ENCODE measurements around the gene CATSPERD. TPM values are rescaled to one million over a fixed set of nuclear protein-coding genes. Genes with fewer than 3 reads are reported as not detected.

Gene CATSPERD
- total RNA-seq, 1 donor from 2014 or later = not detected

- no peak for TF ChIP-seq CTCF (IDR thresholded peaks at IDR 0.05; ENCODE audit: insufficient read depth, low read length, severe bottlenecking)
- H3K4me3 ChIP-seq (ENCODE audit: low read depth, low read length) = no peak overlapping the region
- DNase-seq (ENCODE audit: low read depth) (no peak), FAIRE-seq (no peak)
- peaks cover 44% of the 10 kb centered on the region for H3K36me3 ChIP-seq (ENCODE audit: control insufficient read depth, insufficient read depth, low read length)
- no peaks in the 10 kb centered on the region for H3K27me3 ChIP-seq (ENCODE audit: control insufficient read depth, insufficient read depth, low read length)
These were observed 16.3 kb upstream of the CATSPERD start for GRCh38 chr19:5703819-5704818.

- FAIRE-seq (no peak), DNase-seq (ENCODE audit: low read depth) (no peak)
- Histone ChIP-seq H3K27me3 (ENCODE audit: control insufficient read depth, insufficient read depth, low read length) (no peaks in the 10 kb centered on the region), H3K36me3 (ENCODE audit: control insufficient read depth, insufficient read depth, low read length) (peaks cover 43% of the 10 kb centered on the region), H3K4me3 (ENCODE audit: low read depth, low read length) (no peak overlapping the region)
- TF ChIP-seq CTCF (IDR thresholded peaks at IDR 0.05; ENCODE audit: insufficient read depth, low read length, severe bottlenecking) = no peak
These were observed 14.9 kb upstream of the CATSPERD start for GRCh38 chr19:5705552-5705951.

- FAIRE-seq (peak; percentile 18), DNase-seq (ENCODE audit: low read depth) (no peak)
- Histone ChIP-seq H3K4me3 (ENCODE audit: low read depth, low read length) (no peak overlapping the region), H3K27me3 (ENCODE audit: control insufficient read depth, insufficient read depth, low read length) (no peaks in the 10 kb centered on the region), H3K36me3 (ENCODE audit: control insufficient read depth, insufficient read depth, low read length) (peaks cover 44% of the 10 kb centered on the region)
- TF ChIP-seq CTCF (IDR thresholded peaks at IDR 0.05; ENCODE audit: insufficient read depth, low read length, severe bottlenecking) = no peak
These were observed 13.4 kb upstream of the CATSPERD start for GRCh38 chr19:5706876-5707573.

- Histone ChIP-seq H3K36me3 (ENCODE audit: control insufficient read depth, insufficient read depth, low read length) (peaks cover 49% of the 10 kb centered on the region), H3K27me3 (ENCODE audit: control insufficient read depth, insufficient read depth, low read length) (no peaks in the 10 kb centered on the region), H3K4me3 (ENCODE audit: low read depth, low read length) (no peak overlapping the region)
- DNase-seq (ENCODE audit: low read depth) = no peak
- FAIRE-seq = no peak
- no peak for TF ChIP-seq CTCF (IDR thresholded peaks at IDR 0.05; ENCODE audit: insufficient read depth, low read length, severe bottlenecking)
These were observed 12.6 kb upstream of the CATSPERD start for GRCh38 chr19:5707576-5708575.

- Histone ChIP-seq H3K4me3 (ENCODE audit: low read depth, low read length) (no peak overlapping the region), H3K36me3 (ENCODE audit: control insufficient read depth, insufficient read depth, low read length) (peaks cover 37% of the 10 kb centered on the region), H3K27me3 (ENCODE audit: control insufficient read depth, insufficient read depth, low read length) (no peaks in the 10 kb centered on the region)
- FAIRE-seq (no peak), DNase-seq (ENCODE audit: low read depth) (no peak)
- no peak for TF ChIP-seq CTCF (IDR thresholded peaks at IDR 0.05; ENCODE audit: insufficient read depth, low read length, severe bottlenecking)
These were observed 9.4 kb upstream of the CATSPERD start for GRCh38 chr19:5711025-5711424.

All from bronchial epithelial cell (primary cell).